Lower leg skin (tissue), 3 donors: ENCODE data around the gene OR13A1.

Experiments
- CTCF ChIP-seq, 3 donors: fragments of 450-650 bp; IDR thresholded peaks; one replicate each; pipeline ENCODE4 v1.5.1; 2016; ENCODE audit warnings: antibody characterized with exemption in 3 of 3, mild to moderate bottlenecking in 3 of 3, moderate library complexity in 2 of 3
- POLR2A ChIP-seq, 2 donors: fragments of 450-650 bp; IDR thresholded peaks; one replicate each; pipeline ENCODE4 v1.6.1; 2016 to 2017; ENCODE audit warnings: antibody characterized with exemption in 2 of 2, mild to moderate bottlenecking in 1 of 2, moderate library complexity in 1 of 2

- TF ChIP-seq POLR2A (IDR thresholded peaks at IDR 0.05) = no peak
- TF ChIP-seq CTCF (IDR thresholded peaks at IDR 0.05) = no peak
These were observed 53.5 kb downstream of the OR13A1 start for GRCh38 chr10:45261946-45262345.
